NCI-H187 treated with DMSO at 0.1 percent for 48 hours (cell line): ENCODE results near the gene TAF7L.

Source experiments
- DNase-seq: peaks from one replicate; lab custom pipeline; 2025; lab: John Stamatoyannopoulos, UW

Gene TAF7L

GRCh38 chrX:101220662-101221260 lies 70.4 kb downstream of the TAF7L start:
- no peak for DNase-seq

- no peak for DNase-seq
These were observed 71.2 kb downstream of the TAF7L start for GRCh38 chrX:101219864-101220346.

- DNase-seq = no peak
These were observed 71.8 kb downstream of the TAF7L start, which contains the start of gene DRP2 for GRCh38 chrX:101219116-101219863. Gene DRP2 (plus strand): TSS chrX:101219786. CDS start chrX:101231648, 11,862 bp downstream.
